IMR-90 (cell line): ENCODE results near the gene ANO4. TPM values are rescaled to one million over a fixed set of nuclear protein-coding genes. Genes with fewer than 3 reads are reported as not detected.
A peak's percentile ranks its signal among the peaks of the same experiment; 100 is the strongest.

Experiments
- ATAC-seq: fragments of 200-7000 bp; cut with Tn5 transposase; 2 replicates; pipeline ENCODE4 v1.9.1; 2020; ENCODE audit warnings: low read depth, mild to moderate bottlenecking, moderate library complexity
- BruUV-seq: library from RNA; stranded (reverse); fragments of 400-500 nt; replicated peaks from 2 replicates; lab custom pipeline; 2021; lab: Mats Ljungman, UMichigan
- CTCF ChIA-PET: fragments of 300-600 bp; formaldehyde crosslinking; extraction: SDS; loops from one replicate; lab custom pipeline; 2021; ENCODE audit warnings: antibody characterized with exemption; lab: Yijun Ruan, JAX
- POLR2A ChIA-PET: fragments of 300-600 bp; sonication (Branson Sonifier 250); formaldehyde crosslinking; loops from one replicate; lab custom pipeline; 2022; ENCODE audit warnings: antibody characterized with exemption; ENCODE audit not compliant: unreplicated experiment; lab: Charles Lee
- DNase-seq: peaks from one replicate; pipeline ENCODE4 v3.0.0; 2013
- H2AFZ ChIP-seq: replicated peaks from 2 replicates; pipeline ENCODE3; 2013; ENCODE audit warnings: low read length, mild to moderate bottlenecking; ENCODE audit not compliant: poor library complexity
- H2AK5ac ChIP-seq: 2 replicates; pipeline ENCODE4 v1.6.1; 2013; ENCODE audit warnings: low read depth, low read length, inconsistent platforms
- H2AK9ac ChIP-seq: replicated peaks from 2 replicates; pipeline ENCODE3; 2013; ENCODE audit warnings: mild to moderate bottlenecking, low read depth, low read length, moderate library complexity; ENCODE audit not compliant: poor library complexity
- H2BK120ac ChIP-seq: 2 replicates; pipeline ENCODE4 v1.6.1; 2013; ENCODE audit warnings: low read depth, low read length, inconsistent platforms
- H2BK15ac ChIP-seq: 3 replicates; pipeline ENCODE4 v1.6.1; 2013; ENCODE audit warnings: low read depth, low read length, inconsistent platforms
- H2BK20ac ChIP-seq: 2 replicates; pipeline ENCODE4 v1.6.1; 2013; ENCODE audit warnings: low read depth, mild to moderate bottlenecking, inconsistent platforms, low read length, moderate library complexity
- H2BK5ac ChIP-seq: 2 replicates; pipeline ENCODE4 v1.6.1; 2013; ENCODE audit warnings: mild to moderate bottlenecking, low read depth, low read length, inconsistent platforms; ENCODE audit not compliant: poor library complexity, severe bottlenecking
- H3K14ac ChIP-seq: replicated peaks from 2 replicates; pipeline ENCODE4 v1.6.1; 2013; ENCODE audit warnings: low read depth, low read length, inconsistent platforms
- H3K18ac ChIP-seq: 2 replicates; pipeline ENCODE4 v1.6.1; 2013; ENCODE audit warnings: low read depth, low read length, control low read depth
- H3K23ac ChIP-seq: 2 replicates; pipeline ENCODE4 v1.6.1; 2013; ENCODE audit warnings: low read depth, low read length, inconsistent platforms
- H3K27ac ChIP-seq: 2 replicates; pipeline ENCODE4 v1.5.1; 2013; ENCODE audit warnings: mild to moderate bottlenecking, control low read depth, low read length; ENCODE audit not compliant: insufficient read depth
- H3K27me3 ChIP-seq: 2 replicates; pipeline ENCODE4 v1.6.1; 2013; ENCODE audit warnings: low read length; ENCODE audit not compliant: control insufficient read depth, insufficient read depth
- H3K36me3 ChIP-seq: 2 replicates; pipeline ENCODE4 v1.6.1; 2013; ENCODE audit warnings: low read length, mixed read lengths; ENCODE audit not compliant: control insufficient read depth, insufficient read depth
- H3K4ac ChIP-seq: 2 replicates; pipeline ENCODE4 v1.6.1; 2013; ENCODE audit warnings: low read depth, low read length, inconsistent platforms
- H3K4me1 ChIP-seq: 2 replicates; pipeline ENCODE4 v1.6.1; 2013; ENCODE audit warnings: low read length, mixed read lengths; ENCODE audit not compliant: control insufficient read depth, insufficient read depth
- H3K4me2 ChIP-seq: 2 replicates; pipeline ENCODE4 v1.6.1; 2013; ENCODE audit warnings: low read depth, mild to moderate bottlenecking, control low read depth, low read length, moderate library complexity
- H3K4me3 ChIP-seq: 2 replicates; pipeline ENCODE4 v1.5.1; 2013; ENCODE audit warnings: low read depth, mild to moderate bottlenecking, control low read depth, low read length, moderate library complexity; ENCODE audit not compliant: insufficient read depth
- H3K56ac ChIP-seq: 2 replicates; pipeline ENCODE4 v1.6.1; 2013; ENCODE audit warnings: low read length, inconsistent platforms; ENCODE audit not compliant: insufficient read depth; ENCODE audit errors: extremely low read depth
- H3K79me1 ChIP-seq, 2 experiments: 2 replicates each; pipeline ENCODE4 v1.6.1; 2013; ENCODE audit warnings: low read length in 2 of 2, inconsistent platforms in 1 of 2, low read depth in 1 of 2
- H3K9ac ChIP-seq: 2 replicates; pipeline ENCODE4 v1.6.1; 2013; ENCODE audit warnings: low read depth, low read length, control low read depth
- H3K9me1 ChIP-seq: 2 replicates; pipeline ENCODE4 v1.6.1; 2013; ENCODE audit warnings: low read length, inconsistent platforms; ENCODE audit not compliant: insufficient read depth
- H3K9me3 ChIP-seq: 2 replicates; pipeline ENCODE4 v1.6.1; 2013; ENCODE audit warnings: low read length; ENCODE audit not compliant: control insufficient read depth, insufficient read depth
- H4K20me1 ChIP-seq: 2 replicates; pipeline ENCODE4 v1.6.1; 2013; ENCODE audit warnings: low read length, inconsistent platforms; ENCODE audit not compliant: insufficient read depth
- H4K5ac ChIP-seq: 2 replicates; pipeline ENCODE4 v1.6.1; 2013; ENCODE audit warnings: mild to moderate bottlenecking, low read depth, low read length, control low read depth
- H4K8ac ChIP-seq, 2 experiments: 2 replicates each; pipeline ENCODE4 v1.6.1; 2013; ENCODE audit warnings: low read depth in 2 of 2, low read length in 2 of 2, control low read depth in 1 of 2, inconsistent platforms in 1 of 2
- H4K91ac ChIP-seq: 2 replicates; pipeline ENCODE4 v1.6.1; 2013; ENCODE audit warnings: low read depth, low read length, inconsistent platforms; ENCODE audit not compliant: insufficient read depth
- BHLHE40 ChIP-seq: fragments of 150-350 bp; IDR thresholded peaks from 2 replicates; pipeline ENCODE4 v1.6.1; 2016; ENCODE audit warnings: mild to moderate bottlenecking, low read depth, low read length
- CEBPB ChIP-seq: IDR thresholded peaks from 2 replicates; pipeline ENCODE4 v1.6.1; 2012; ENCODE audit warnings: low read depth, low read length, improper control_type of control experiment
- CHD1 ChIP-seq: IDR thresholded peaks from 2 replicates; pipeline ENCODE4 v1.6.1; 2012; ENCODE audit warnings: low read depth, low read length, improper control_type of control experiment
- CTCF ChIP-seq: conservative IDR thresholded peaks from 2 replicates; pipeline ENCODE4 v1.5.1; 2012; ENCODE audit warnings: mild to moderate bottlenecking, low read depth, low read length, improper control_type of control experiment
- FOS ChIP-seq: fragments of 150-350 bp; IDR thresholded peaks from 2 replicates; pipeline ENCODE4 v1.6.1; 2016; ENCODE audit warnings: low read depth, low read length
- MXI1 ChIP-seq: IDR thresholded peaks from 2 replicates; pipeline ENCODE4 v1.6.1; 2012; ENCODE audit warnings: low read depth, mild to moderate bottlenecking, low read length, moderate library complexity, borderline replicate concordance
- SMC3 ChIP-seq: fragments of 150-350 bp; IDR thresholded peaks from 2 replicates; pipeline ENCODE4 v1.6.1; 2016; ENCODE audit warnings: low read depth, mild to moderate bottlenecking, antibody characterized with exemption, low read length, moderate library complexity
- WGBS, 2 experiments: methylation state at CpG; one replicate each; pipeline versions ENCODE4 v1.1.5 to v1.1.7; 2013; ENCODE audit warnings: missing lambda C conversion rate in 2 of 2; ENCODE audit not compliant: insufficient read length in 1 of 2; ENCODE audit errors: extremely low coverage in 2 of 2; 5-methylcytosine and 5-hydroxymethylcytosine counted together
- dilution Hi-C: fragments of 300-500 bp; cut with HindIII; formaldehyde crosslinking; loops from one replicate; pipeline ENCODE4 v1.14.3; 2018; ENCODE audit warnings: low sequenced_read_pairs; ENCODE audit not compliant: unreplicated experiment
- in situ Hi-C: fragments of 300-500 bp; cut with MboI; formaldehyde crosslinking; loops from 3 replicates; pipeline ENCODE4 v1.14.3; 2019; ENCODE audit warnings: low sequenced_read_pairs, inconsistent platforms, mixed read lengths
- intact Hi-C: fragments of 100-400 bp; cut with micrococcal nuclease; formaldehyde crosslinking; loops from 2 replicates; pipeline ENCODE4 v1.10.0; 2022
- polyA plus RNA-seq, 3 experiments: library from polyadenylated mRNA; depleted of rRNA; stranded (reverse); fragments of >200 nt; gene quantifications; 2 replicates each; pipeline ENCODE4 v1.2.3, GENCODE V29; 2012; ENCODE audit warnings: low replicate concordance in 1 of 3
- total RNA-seq: library from RNA; depleted of rRNA; stranded (reverse); fragments of >200 nt; gene quantifications from 2 replicates; pipeline ENCODE4 v1.2.3, GENCODE V29; 2012
- TF ChIP-seq, protein P1 (sequence below): fragments of 150-350 bp; IDR thresholded peaks from 2 replicates; pipeline ENCODE4 v1.6.1; 2017; ENCODE audit warnings: mild to moderate bottlenecking, antibody characterized with exemption, low read length, low read depth

ANO4 gene
- total and polyA plus RNA-seq, 2 of the 4 experiments (the other 2 are of a cell fraction): 4.7 to 10.2 TPM

DNA sequence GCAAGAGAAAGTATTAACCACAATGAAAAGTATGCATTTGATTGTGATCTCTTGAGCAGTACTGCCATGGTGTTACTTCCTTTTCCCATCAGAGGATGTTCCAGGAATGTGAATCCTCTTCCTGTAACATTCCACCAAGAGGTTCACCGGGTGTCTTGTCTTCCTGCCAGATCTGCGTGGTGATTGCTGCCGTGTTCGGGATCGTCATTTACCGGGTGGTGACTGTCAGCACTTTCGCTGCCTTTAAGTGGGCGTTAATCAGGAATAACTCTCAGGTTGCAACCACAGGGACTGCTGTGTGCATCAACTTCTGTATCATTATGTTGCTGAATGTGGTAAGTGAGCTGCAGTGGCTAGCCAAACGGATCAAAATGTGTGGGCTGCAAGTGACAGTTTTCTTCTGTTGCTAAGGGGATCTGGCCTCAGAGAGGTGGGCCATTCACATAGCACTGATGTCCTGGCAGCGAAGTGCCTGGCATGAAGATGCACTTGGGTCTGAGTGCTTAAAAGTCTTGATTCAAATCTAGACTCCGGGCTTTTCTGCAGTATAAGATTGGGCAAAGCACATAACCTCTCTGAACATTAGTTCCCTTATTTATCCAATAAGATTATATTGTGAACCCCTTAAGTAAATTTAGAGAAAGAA lies 292.0 kb downstream of the ANO4 start:
- in situ Hi-C loops: no loop called here
- peak; percentile 68 for ATAC-seq

More for the DNA sequence above, 292.0 kb downstream of the ANO4 start:
- Histone ChIP-seq H3K4me2 (no peak overlapping the region), H3K4ac (no peak overlapping the region), H3K27me3 (no peaks in the 10 kb centered on the region), H3K27ac (no peak overlapping the region), H2AK5ac (no peak overlapping the region), H3K9ac (no peak overlapping the region), H2BK20ac (no peak overlapping the region), H3K9me1 (no peaks in the 10 kb centered on the region), H2BK120ac (no peak overlapping the region), H3K56ac (no peak overlapping the region), H4K8ac (no peak overlapping the region), H3K4me3 (no peak overlapping the region), H3K14ac (no peak overlapping the region), H3K36me3 (peaks cover 6% of the 10 kb centered on the region; the same call in 1 of the 2 replicates), H3K9me3 (no peaks in the 10 kb centered on the region; the same call in 1 of the 2 replicates), H4K5ac (no peak overlapping the region), H2AFZ (peak overlapping the region; percentile 45), H3K4me1 (no peaks in the 10 kb centered on the region), H3K18ac (no peak overlapping the region), H4K91ac (no peak overlapping the region), H2BK5ac (no peak overlapping the region), H2AK9ac (no peak overlapping the region), H2BK15ac (no peak overlapping the region; the same call in 2 of the 3 replicates), H3K23ac (no peak overlapping the region), H3K79me1 (no peaks in the 10 kb centered on the region), H4K20me1 (no peaks in the 10 kb centered on the region)
- TF ChIP-seq, protein P1, sequence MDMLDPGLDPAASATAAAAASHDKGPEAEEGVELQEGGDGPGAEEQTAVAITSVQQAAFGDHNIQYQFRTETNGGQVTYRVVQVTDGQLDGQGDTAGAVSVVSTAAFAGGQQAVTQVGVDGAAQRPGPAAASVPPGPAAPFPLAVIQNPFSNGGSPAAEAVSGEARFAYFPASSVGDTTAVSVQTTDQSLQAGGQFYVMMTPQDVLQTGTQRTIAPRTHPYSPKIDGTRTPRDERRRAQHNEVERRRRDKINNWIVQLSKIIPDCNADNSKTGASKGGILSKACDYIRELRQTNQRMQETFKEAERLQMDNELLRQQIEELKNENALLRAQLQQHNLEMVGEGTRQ: no peak
- TF ChIP-seq CEBPB (no peak), BHLHE40 (no peak), CHD1 (no peak), FOS (no peak), MXI1 (no peak), CTCF (no peak), SMC3 (no peak)
- ChIA-PET CTCF (no interaction called here), POLR2A (no interaction called here)
- dilution Hi-C loops (no loop called here), intact Hi-C loops (no loop called here)
- DNase-seq: peak; percentile 46
- WGBS, 2 experiments: 50% methylated on average over 1 of the region's 11 CpGs; no CpG with 5 or more reads in 1 of the 2 experiments
- BruUV-seq: no TSS peak
